Hematopoietic multipotent progenitor cell treated with erythropoietin and hydrocortisone succinate and interleukin-3 and kit ligand, for 15 days (in vitro differentiated cells): Measurements from ENCODE around the gene MAP4K3.
"Not testable (repeated sequence)": the region's sequence is repeated elsewhere in the genome, so short reads cannot be mapped to it uniquely, and the experiment has no call there.

Experiments used
- DNase-seq: peaks from one replicate; pipeline ENCODE4 v3.0.0-alpha.2; 2015; ENCODE audit warnings: low spot score

Gene MAP4K3

GRCh38 chr2:39408351-39409136 is 28.5 kb downstream of the MAP4K3 start:
- DNase-seq: no peak

- DNase-seq: no peak
These were observed 29.4 kb downstream of the MAP4K3 start for GRCh38 chr2:39407516-39408296.

GRCh38 chr2:39405364-39405763 is 31.7 kb downstream of the MAP4K3 start:
- no peak for DNase-seq

- DNase-seq: no peak
These were observed 33.8 kb downstream of the MAP4K3 start for GRCh38 chr2:39403311-39403710.

GRCh38 chr2:39401319-39401718 is 35.8 kb downstream of the MAP4K3 start:
- DNase-seq: no peak

- DNase-seq: no peak
These were observed 37.5 kb downstream of the MAP4K3 start for GRCh38 chr2:39399570-39399969.

GRCh38 chr2:39395313-39395712 is 41.8 kb downstream of the MAP4K3 start:
- DNase-seq: no peak

- no peak for DNase-seq
These were observed 42.5 kb downstream of the MAP4K3 start for GRCh38 chr2:39394516-39394961.

- no peak for DNase-seq
These were observed 44.4 kb downstream of the MAP4K3 start for GRCh38 chr2:39392672-39393071.

- no peak for DNase-seq
These were observed 46.9 kb downstream of the MAP4K3 start for GRCh38 chr2:39390216-39390615.

- DNase-seq: no peak
These were observed 51.0 kb downstream of the MAP4K3 start for GRCh38 chr2:39386064-39386463.

- no peak for DNase-seq
These were observed 51.9 kb downstream of the MAP4K3 start for GRCh38 chr2:39385172-39385571.

GRCh38 chr2:39384071-39384470 is 53.0 kb downstream of the MAP4K3 start:
- DNase-seq: not testable (repeated sequence)

- DNase-seq: no peak
These were observed 53.9 kb downstream of the MAP4K3 start for GRCh38 chr2:39383146-39383545.

GRCh38 chr2:39381653-39382052 is 55.4 kb downstream of the MAP4K3 start:
- DNase-seq: no peak

- DNase-seq: no peak
These were observed 56.4 kb downstream of the MAP4K3 start for GRCh38 chr2:39380525-39381150.

GRCh38 chr2:39379643-39380524 is 57.2 kb downstream of the MAP4K3 start:
- DNase-seq: peak; percentile 29

- no peak for DNase-seq
These were observed 58.1 kb downstream of the MAP4K3 start for GRCh38 chr2:39378968-39379367.

- DNase-seq: no peak
These were observed 59.7 kb downstream of the MAP4K3 start for GRCh38 chr2:39377226-39377939.

GRCh38 chr2:39375917-39376316 is 61.2 kb downstream of the MAP4K3 start:
- no peak for DNase-seq

- no peak for DNase-seq
These were observed 63.8 kb downstream of the MAP4K3 start for GRCh38 chr2:39373181-39373802.
